GM19099 (cell line): ENCODE measurements around the gene STON2.

ENCODE experiments used
- POLR2A ChIP-seq: IDR thresholded peaks from 3 replicates; pipeline ENCODE4 v1.6.1; 2011; ENCODE audit warnings: low read depth; ENCODE audit not compliant: insufficient read length; ENCODE audit errors: extremely low read depth

The STON2 gene

GRCh38 chr14:81309511-81309910 is 90.6 kb downstream of the STON2 start:
- no peak for TF ChIP-seq POLR2A

GRCh38 chr14:81305743-81306142 is 94.4 kb downstream of the STON2 start:
- no peak for TF ChIP-seq POLR2A

GRCh38 chr14:81305065-81305464 is 95.1 kb downstream of the STON2 start:
- no peak for TF ChIP-seq POLR2A

GRCh38 chr14:81303258-81303935 is 96.7 kb downstream of the STON2 start:
- no peak for TF ChIP-seq POLR2A

GRCh38 chr14:81302638-81303037 is 97.5 kb downstream of the STON2 start:
- TF ChIP-seq POLR2A: no peak

GRCh38 chr14:81301813-81302212 is 98.3 kb downstream of the STON2 start:
- TF ChIP-seq POLR2A: no peak

GRCh38 chr14:81301371-81301770 is 98.8 kb downstream of the STON2 start:
- TF ChIP-seq POLR2A: no peak

GRCh38 chr14:81298911-81299310 is 101.2 kb downstream of the STON2 start:
- TF ChIP-seq POLR2A: no peak

- TF ChIP-seq POLR2A: no peak
Measured at GRCh38 chr14:81298122-81298521, 102.0 kb downstream of the STON2 start.

- TF ChIP-seq POLR2A: no peak
Measured at GRCh38 chr14:81295958-81296923, 103.9 kb downstream of the STON2 start.

- no peak for TF ChIP-seq POLR2A
Measured at GRCh38 chr14:81289516-81289915, 110.6 kb downstream of the STON2 start.

- no peak for TF ChIP-seq POLR2A
Measured at GRCh38 chr14:81286574-81287370, 113.4 kb downstream of the STON2 start.

- TF ChIP-seq POLR2A: no peak
Measured at GRCh38 chr14:81285245-81285644, 114.9 kb downstream of the STON2 start.

GRCh38 chr14:81281332-81281731 is 118.8 kb downstream of the STON2 start:
- no peak for TF ChIP-seq POLR2A

GRCh38 chr14:81280136-81280791 is 119.9 kb downstream of the STON2 start:
- TF ChIP-seq POLR2A: no peak
